NT2/D1 (cell line): ENCODE measurements around the gene XRCC3.
A peak's percentile ranks its signal among the peaks of the same experiment; 100 is the strongest.

Experiments
- DNase-seq: peaks from one replicate; pipeline ENCODE4 v3.0.0-alpha.2; 2011; ENCODE audit warnings: low read depth, low spot score
- H3K27me3 ChIP-seq: 2 replicates; pipeline ENCODE4 v1.6.0; 2011; ENCODE audit warnings: mild to moderate bottlenecking; ENCODE audit not compliant: insufficient read length, insufficient read depth
- H3K36me3 ChIP-seq: 2 replicates; pipeline ENCODE4 v1.6.1; 2011; ENCODE audit warnings: mild to moderate bottlenecking, low read length, mixed read lengths; ENCODE audit not compliant: insufficient read depth, insufficient read length
- H3K4me1 ChIP-seq: 2 replicates; pipeline ENCODE4 v1.5.1; 2011; ENCODE audit not compliant: insufficient read depth, insufficient read length
- H3K4me3 ChIP-seq: 2 replicates; pipeline ENCODE4 v1.5.1; 2011; ENCODE audit warnings: low read depth; ENCODE audit not compliant: insufficient read length
- H3K9ac ChIP-seq: 2 replicates; pipeline ENCODE4 v1.6.0; 2011; ENCODE audit warnings: low read depth; ENCODE audit not compliant: insufficient read length
- H3K9me3 ChIP-seq: 2 replicates; pipeline ENCODE4 v1.5.1; 2011; ENCODE audit warnings: mild to moderate bottlenecking, low read length; ENCODE audit not compliant: insufficient read depth
- SUZ12 ChIP-seq: IDR thresholded peaks from 2 replicates; pipeline ENCODE4 v1.6.1; 2011; ENCODE audit not compliant: insufficient read length, insufficient read depth; ENCODE audit errors: extremely low read depth
- YY1 ChIP-seq: IDR thresholded peaks from 2 replicates; pipeline ENCODE4 v1.6.1; 2011; ENCODE audit not compliant: insufficient read length, insufficient read depth
- ZNF274 ChIP-seq: IDR thresholded peaks from 2 replicates; pipeline ENCODE4 v1.6.1; 2011; ENCODE audit warnings: mild to moderate bottlenecking, low read depth, low read length

Gene XRCC3

DNA sequence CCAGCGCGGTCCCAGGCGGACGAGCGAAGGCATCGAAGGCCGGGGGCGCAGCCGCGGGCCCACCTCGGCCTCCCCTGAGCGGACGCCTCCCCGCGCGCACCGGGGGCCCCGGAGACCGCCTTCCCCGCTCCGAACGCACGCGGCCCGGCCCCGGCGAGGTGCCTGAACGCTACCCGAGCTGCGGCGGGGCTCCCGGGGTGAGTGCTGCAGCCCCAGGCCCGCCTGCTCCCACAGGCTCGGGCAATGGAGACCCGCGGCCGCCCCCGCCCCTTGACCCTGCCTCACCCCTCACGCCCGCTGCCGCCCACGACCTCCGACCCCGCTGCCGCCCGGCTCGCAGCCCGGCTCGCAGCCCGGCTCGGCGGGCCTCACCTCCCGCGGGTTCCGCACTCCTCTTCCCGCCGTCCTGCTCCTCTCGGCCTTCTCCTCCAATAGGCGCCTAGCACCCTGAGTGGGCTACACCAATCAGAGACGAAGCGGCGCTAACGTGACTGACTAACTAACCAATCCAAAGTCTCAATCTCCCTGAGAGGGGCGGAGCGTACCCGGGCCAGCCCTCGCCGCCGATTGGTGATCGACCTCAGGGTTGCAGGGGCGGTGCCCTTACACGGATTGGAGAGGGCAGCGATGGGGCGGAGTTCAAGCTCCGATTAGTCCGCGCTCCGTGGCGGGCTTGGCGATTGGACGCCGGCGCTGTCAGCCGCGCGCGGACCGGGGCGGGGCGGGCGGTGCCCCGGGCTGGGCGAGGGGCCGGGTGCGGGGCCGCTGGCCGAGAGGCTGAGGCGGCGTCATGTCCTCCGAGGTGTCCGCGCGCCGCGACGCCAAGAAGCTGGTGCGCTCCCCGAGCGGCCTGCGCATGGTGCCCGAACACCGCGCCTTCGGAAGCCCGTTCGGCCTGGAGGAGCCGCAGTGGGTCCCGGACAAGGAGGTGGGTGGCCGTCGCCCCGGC is at the start of gene XRCC3, which contains the start of gene ZFYVE21:
Gene XRCC3 (minus strand): TSS at position 400 of the 949 bp plus-strand sequence. CDS start 4,364 bp downstream, outside the sequence.
Gene ZFYVE21 (plus strand): TSS at position 759 of the 949 bp plus-strand sequence. CDS start 32 bp downstream, at position 791.
- H3K4me3 ChIP-seq, result peak within 1 kb of the TSS; percentile 76
- H3K4me1 ChIP-seq, result peaks cover 14% of the 10 kb centered on the region
- peaks cover 45% of the 10 kb centered on the region for H3K36me3 ChIP-seq
- no peaks in the 10 kb centered on the region for H3K27me3 ChIP-seq
- TF ChIP-seq SUZ12, result no peak
- no peak for TF ChIP-seq ZNF274
- TF ChIP-seq YY1, result no peak
- H3K9ac ChIP-seq, result peak within 1 kb of the TSS; percentile 93
- no peaks in the 10 kb centered on the region for H3K9me3 ChIP-seq
- DNase-seq, result peak; percentile 95

DNA sequence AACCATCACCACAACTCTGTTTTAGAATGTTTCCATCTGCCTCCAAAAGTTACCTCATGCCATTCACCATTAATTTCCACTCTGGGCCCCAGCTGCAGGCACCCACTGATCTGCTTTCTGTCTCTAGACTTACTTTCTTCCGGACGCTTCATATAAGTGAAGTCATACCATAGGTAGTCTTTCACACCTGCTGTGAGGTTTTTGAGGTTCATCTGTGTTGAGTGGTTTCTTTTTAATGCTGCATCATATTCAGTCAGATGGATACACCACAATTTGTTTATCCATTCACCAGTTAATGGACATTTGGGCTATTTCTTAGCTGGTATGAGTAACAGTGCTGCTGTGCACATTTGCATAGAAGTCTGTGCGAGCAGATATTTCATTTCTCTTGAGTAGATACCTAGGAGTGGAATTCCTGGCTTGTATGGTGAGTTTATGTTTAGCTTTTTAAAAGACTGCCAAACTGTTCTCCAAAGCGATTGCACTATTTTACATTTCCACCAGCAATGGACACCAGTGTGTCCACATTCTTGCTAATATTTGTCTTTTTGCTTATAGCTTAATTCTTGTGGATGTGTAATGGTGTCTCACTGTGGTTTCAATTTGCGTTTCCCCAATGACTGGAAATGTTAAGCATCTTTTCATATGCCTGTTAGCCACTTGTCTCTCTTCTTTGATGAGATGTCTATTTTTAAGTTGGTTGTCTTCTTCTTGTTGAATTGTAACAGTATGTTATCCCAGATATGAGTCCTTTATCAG is 48.7 kb upstream of the XRCC3 start:
- Histone ChIP-seq H3K27me3 (no peaks in the 10 kb centered on the region), H3K4me3 (no peak overlapping the region), H3K4me1 (no peaks in the 10 kb centered on the region), H3K9ac (no peak overlapping the region), H3K9me3 (peaks cover 8% of the 10 kb centered on the region; the same call in 1 of the 2 replicates), H3K36me3 (no peaks in the 10 kb centered on the region)
- no peak for DNase-seq
- no peak for TF ChIP-seq YY1
- TF ChIP-seq ZNF274, result no peak
- no peak for TF ChIP-seq SUZ12

DNA sequence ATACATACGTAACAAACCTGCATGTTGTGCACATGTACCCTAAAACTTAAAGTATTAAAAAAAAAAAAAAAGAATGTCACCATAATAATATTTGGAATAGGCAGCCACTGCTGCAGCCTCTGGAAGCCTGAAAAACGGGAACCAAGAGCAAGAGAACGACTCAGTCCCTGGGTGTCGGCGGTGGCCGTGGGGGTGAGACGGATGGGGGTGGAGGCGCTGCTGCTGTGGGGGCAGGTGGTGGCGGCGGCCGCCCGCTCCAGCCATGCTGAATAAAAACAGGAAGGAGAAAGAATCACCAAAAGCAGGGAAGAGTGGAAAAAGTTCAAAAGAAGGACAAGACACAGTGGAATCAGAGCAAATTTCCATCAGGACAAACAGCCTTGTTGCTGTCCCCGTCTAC is 47.3 kb upstream of the XRCC3 start:
- no peaks in the 10 kb centered on the region for H3K36me3 ChIP-seq
- H3K9ac ChIP-seq, result no peak overlapping the region
- H3K9me3 ChIP-seq, result peaks cover 8% of the 10 kb centered on the region; the same call in 1 of the 2 replicates
- no peaks in the 10 kb centered on the region for H3K4me1 ChIP-seq
- H3K4me3 ChIP-seq, result no peak overlapping the region
- DNase-seq, result no peak
- no peaks in the 10 kb centered on the region for H3K27me3 ChIP-seq
- TF ChIP-seq YY1 (no peak), SUZ12 (no peak), ZNF274 (no peak)

DNA sequence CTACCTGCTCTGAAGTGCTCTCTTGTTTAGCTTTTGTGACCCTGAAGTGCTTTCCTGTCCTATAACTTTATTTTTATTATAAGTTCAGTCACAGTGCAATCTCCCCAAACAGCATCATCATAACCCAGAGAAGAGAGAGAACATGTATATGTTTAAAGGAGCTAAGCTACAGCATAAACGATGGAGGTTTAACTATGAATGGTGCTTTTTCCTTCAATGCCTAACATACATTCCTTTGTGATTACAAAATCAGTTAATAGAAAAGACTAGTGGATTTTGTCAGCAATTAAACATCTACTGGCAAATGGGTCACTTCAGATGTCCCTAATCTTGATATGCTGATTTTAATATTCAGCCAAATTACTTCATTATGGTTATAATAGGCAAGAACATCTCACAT is 46.8 kb upstream of the XRCC3 start:
- H3K9ac ChIP-seq, result no peak overlapping the region
- no peak for TF ChIP-seq YY1
- no peak for TF ChIP-seq SUZ12
- TF ChIP-seq ZNF274, result no peak
- H3K9me3 ChIP-seq, result peaks cover 8% of the 10 kb centered on the region; the same call in 1 of the 2 replicates
- H3K36me3 ChIP-seq, result no peaks in the 10 kb centered on the region
- H3K4me3 ChIP-seq, result no peak overlapping the region
- no peaks in the 10 kb centered on the region for H3K4me1 ChIP-seq
- no peak for DNase-seq
- no peaks in the 10 kb centered on the region for H3K27me3 ChIP-seq

DNA sequence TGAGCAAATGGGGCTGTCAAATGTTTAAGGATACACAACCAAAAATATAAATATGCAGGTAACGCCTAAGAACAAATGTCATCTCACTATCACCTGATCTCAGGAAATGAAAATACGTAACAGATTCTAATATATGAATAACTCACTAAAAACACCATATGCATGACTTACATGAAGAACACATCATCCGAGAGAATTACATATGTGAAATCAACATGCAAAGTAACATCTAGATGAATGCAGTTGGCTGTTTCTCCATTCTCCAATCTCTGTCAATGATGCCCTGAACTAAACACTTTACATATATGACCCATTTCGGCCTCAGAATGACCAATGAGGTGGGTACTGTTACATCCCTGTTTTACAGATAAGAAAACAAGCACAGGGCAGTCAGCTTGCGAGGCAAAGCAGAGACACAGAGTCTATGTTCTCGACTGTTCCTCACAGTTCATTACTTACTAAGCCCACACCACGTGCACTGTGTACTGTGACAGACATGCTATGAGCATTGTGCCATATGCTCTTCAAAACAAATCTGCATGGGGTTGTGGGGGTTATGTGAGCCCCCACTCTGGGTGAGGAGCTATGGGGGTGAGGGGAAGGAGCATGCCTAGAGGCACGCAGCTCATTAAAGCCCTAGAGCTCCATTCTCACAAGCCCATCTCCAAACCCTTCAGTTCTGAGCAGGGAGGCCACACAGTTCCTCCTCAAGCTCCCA is 43.0 kb upstream of the XRCC3 start:
- Histone ChIP-seq H3K9ac (no peak overlapping the region), H3K36me3 (no peaks in the 10 kb centered on the region), H3K27me3 (no peaks in the 10 kb centered on the region), H3K4me3 (no peak overlapping the region), H3K4me1 (no peaks in the 10 kb centered on the region), H3K9me3 (no peaks in the 10 kb centered on the region)
- DNase-seq, result no peak
- TF ChIP-seq YY1, result no peak
- TF ChIP-seq ZNF274, result no peak
- TF ChIP-seq SUZ12, result no peak

DNA sequence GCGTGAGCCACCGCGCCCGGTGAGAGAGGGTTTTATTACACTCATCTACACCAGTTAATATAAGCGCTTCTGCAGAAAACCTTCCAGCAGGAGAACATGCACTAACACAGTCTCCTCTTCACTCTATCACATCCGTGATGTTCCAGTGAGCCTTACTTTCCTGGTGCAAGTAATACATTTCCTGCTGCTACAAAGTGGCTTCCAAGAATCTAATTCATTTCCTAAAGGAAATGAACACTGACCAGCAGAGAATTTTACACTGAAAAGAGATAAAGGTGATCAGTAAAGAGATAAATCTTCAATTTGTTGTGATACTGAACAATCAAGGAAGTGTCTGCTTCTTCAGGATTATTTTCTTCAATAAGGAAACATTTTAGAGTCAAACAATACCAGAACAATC is 39.8 kb upstream of the XRCC3 start:
- H3K9ac ChIP-seq, result no peak overlapping the region
- H3K36me3 ChIP-seq, result no peaks in the 10 kb centered on the region
- TF ChIP-seq SUZ12 (no peak), ZNF274 (no peak), YY1 (no peak)
- DNase-seq, result no peak
- no peaks in the 10 kb centered on the region for H3K9me3 ChIP-seq
- no peaks in the 10 kb centered on the region for H3K27me3 ChIP-seq
- no peak overlapping the region for H3K4me3 ChIP-seq
- no peaks in the 10 kb centered on the region for H3K4me1 ChIP-seq
